ENCODE data around the gene SUV39H2.

DNA sequence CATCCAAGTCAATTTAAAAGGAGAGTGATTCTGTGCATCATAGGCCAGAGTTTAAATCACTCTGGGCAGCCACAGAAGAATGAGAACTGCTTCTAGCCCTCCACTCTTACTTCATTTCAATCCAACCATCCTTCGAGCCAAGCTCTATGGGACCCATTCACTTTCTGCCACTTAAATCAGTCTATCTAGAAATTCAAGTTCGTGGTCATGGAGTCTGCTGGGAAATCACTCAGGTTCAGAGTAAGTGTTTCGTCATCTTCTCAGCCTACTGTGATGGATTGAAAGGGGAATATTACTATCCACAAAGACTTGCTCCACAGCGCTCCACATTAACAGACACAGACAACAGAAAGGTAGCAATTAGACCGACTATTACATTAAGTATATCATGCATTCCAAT lies 70.6 kb downstream of the SUV39H2 start:
- TF ChIP-seq, protein P1, sequence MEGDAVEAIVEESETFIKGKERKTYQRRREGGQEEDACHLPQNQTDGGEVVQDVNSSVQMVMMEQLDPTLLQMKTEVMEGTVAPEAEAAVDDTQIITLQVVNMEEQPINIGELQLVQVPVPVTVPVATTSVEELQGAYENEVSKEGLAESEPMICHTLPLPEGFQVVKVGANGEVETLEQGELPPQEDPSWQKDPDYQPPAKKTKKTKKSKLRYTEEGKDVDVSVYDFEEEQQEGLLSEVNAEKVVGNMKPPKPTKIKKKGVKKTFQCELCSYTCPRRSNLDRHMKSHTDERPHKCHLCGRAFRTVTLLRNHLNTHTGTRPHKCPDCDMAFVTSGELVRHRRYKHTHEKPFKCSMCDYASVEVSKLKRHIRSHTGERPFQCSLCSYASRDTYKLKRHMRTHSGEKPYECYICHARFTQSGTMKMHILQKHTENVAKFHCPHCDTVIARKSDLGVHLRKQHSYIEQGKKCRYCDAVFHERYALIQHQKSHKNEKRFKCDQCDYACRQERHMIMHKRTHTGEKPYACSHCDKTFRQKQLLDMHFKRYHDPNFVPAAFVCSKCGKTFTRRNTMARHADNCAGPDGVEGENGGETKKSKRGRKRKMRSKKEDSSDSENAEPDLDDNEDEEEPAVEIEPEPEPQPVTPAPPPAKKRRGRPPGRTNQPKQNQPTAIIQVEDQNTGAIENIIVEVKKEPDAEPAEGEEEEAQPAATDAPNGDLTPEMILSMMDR (IDR thresholded peaks at IDR 0.05) = no peak
- TF ChIP-seq POLR2A (IDR thresholded peaks at IDR 0.05; ENCODE audit: low read depth) (no peak), POLR2AphosphoS5 (IDR thresholded peaks at IDR 0.05) (no peak), EP300 (IDR thresholded peaks at IDR 0.05) (no peak)

All from esophagus muscularis mucosa (tissue), 4 donors.